Skeletal muscle tissue (tissue), 4 donors: ENCODE measurements around the gene HOXD8. TPM values are rescaled to one million over a fixed set of nuclear protein-coding genes. Genes with fewer than 3 reads are reported as not detected.

Experiments
- H3K27ac ChIP-seq: one replicate; pipeline ENCODE4 v1.7.0; 2013; ENCODE audit warnings: mild to moderate bottlenecking, low read depth, low read length, inconsistent platforms
- H3K27me3 ChIP-seq, 3 donors: one replicate each; pipeline ENCODE4 v1.7.0; 2013; ENCODE audit warnings: low read length in 3 of 3; ENCODE audit not compliant: control insufficient read depth in 3 of 3, insufficient read depth in 3 of 3
- H3K36me3 ChIP-seq, 3 donors: one replicate each; pipeline ENCODE4 v1.7.0; 2013; ENCODE audit warnings: low read length in 3 of 3; ENCODE audit not compliant: control insufficient read depth in 3 of 3, insufficient read depth in 3 of 3
- H3K4me1 ChIP-seq, 3 donors: one replicate each; pipeline ENCODE4 v1.7.0; 2013; ENCODE audit warnings: low read length in 3 of 3, mild to moderate bottlenecking in 3 of 3; ENCODE audit not compliant: control insufficient read depth in 3 of 3, insufficient read depth in 3 of 3
- H3K4me3 ChIP-seq, 3 donors: one replicate each; pipeline ENCODE4 v1.7.0; 2013; ENCODE audit warnings: low read length in 3 of 3
- H3K9ac ChIP-seq, 3 donors: one replicate each; pipeline ENCODE4 v1.7.0; 2013; ENCODE audit warnings: low read length in 3 of 3, mild to moderate bottlenecking in 3 of 3, moderate library complexity in 2 of 3, low read depth in 1 of 3
- H3K9me3 ChIP-seq, 3 donors: one replicate each; pipeline ENCODE4 v1.7.0; 2013; ENCODE audit warnings: low read length in 3 of 3; ENCODE audit not compliant: control insufficient read depth in 3 of 3
- total RNA-seq: library from RNA; depleted of rRNA; stranded (reverse); fragments of >200 nt; gene quantifications from one replicate; pipeline ENCODE4 v1.2.3, GENCODE V29; 2014
- donor health status: Osteomylitis.

Gene HOXD8
- total RNA-seq, 1 donor from 2014 or later = 18.8 TPM

DNA sequence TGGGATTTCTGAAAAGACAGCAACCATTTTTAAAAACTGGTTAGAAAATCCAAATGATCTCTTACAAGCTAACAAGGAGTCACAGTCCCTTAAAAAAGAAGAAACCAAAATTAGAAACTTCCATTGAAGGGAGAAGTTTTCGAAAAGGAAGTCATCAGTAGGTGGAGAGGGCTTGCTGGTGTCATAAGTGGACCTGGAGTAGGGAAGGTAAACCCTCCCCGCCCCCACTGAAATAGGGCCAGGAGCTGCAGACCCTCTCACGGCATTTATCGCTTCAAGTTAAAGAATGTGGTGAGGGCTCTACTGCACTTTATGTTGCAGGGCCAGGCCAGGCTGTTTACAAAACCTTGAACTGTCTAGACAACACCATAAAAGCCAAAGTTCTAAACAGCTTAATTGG is 19.6 kb upstream of the HOXD8 start:
- Histone ChIP-seq H3K4me3 (no peak overlapping the region), H3K36me3 (no peaks in the 10 kb centered on the region), H3K4me1 (peaks cover 8 to 15% (median 9%) of the 10 kb centered on the region in 3 donors), H3K9me3 (no peaks in the 10 kb centered on the region), H3K9ac (no peak overlapping the region), H3K27ac (no peak overlapping the region), H3K27me3 (peaks cover 90 to 93% (median 90%) of the 10 kb centered on the region in 3 donors)

DNA sequence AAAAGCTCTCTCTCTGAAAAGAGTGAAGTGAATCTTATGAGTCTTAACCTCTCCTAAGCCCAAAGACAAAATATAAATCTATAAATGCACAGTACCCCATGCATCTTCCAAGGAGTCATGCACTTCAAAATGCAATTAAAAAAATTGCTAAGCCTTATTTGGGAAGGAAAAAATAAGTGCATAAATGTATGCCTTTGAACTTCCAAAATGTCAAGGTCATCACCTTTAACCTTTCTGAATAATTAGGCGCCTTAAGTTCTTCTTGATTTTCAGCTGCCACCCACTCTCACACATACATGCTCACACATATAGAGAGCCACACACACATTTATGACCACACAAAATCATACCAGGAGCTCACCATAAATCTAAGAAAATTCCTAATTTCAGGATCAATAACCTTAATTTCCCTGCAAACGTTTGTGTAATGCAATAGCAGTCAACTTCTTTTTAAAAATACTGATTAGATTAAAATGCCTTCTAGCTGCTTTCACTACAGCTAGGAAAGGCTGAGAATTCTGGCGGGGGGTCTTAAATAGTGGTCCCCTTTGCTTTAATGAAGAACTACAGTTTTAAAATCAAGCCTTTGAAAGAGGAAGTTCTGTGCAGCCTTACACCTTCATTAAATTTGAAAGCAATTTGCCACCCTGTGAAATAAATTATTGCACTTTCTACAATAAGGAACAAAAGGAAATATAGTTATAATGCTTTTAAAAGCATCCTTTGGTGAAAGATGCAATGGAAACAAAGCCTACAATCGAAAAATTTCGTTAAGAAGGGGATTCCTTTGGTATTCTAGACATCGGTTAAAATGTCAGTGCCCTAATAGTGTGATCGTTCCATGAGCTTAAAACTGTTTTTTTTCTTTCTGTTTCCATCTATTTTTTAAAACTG is 18.8 kb upstream of the HOXD8 start:
- H3K27me3 ChIP-seq = peaks cover 89 to 92% (median 90%) of the 10 kb centered on the region in 3 donors
- H3K4me3 ChIP-seq = no peak overlapping the region
- H3K9me3 ChIP-seq = no peaks in the 10 kb centered on the region
- H3K36me3 ChIP-seq = no peaks in the 10 kb centered on the region
- H3K9ac ChIP-seq = no peak overlapping the region
- H3K4me1 ChIP-seq = peaks cover 8 to 13% (median 9%) of the 10 kb centered on the region in 3 donors
- H3K27ac ChIP-seq = no peak overlapping the region

DNA sequence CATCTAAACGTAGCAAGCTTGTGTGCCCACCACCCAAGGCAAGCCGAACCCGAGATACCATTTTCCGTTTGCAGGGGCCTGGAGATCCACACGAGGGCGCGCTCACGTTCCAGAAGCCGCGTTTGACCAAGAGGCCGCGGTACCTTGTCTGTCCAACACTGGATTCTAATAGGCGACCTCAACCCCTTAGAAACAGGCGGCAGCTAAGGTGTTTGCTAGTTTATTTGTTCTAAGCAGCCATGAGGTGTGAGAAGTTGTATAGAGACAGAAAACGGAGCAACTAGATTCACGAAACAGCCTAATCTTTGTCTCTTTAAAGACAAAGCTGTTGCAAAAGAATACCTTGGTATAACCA is 18.2 kb upstream of the HOXD8 start:
- no peak overlapping the region for H3K9ac ChIP-seq
- no peaks in the 10 kb centered on the region for H3K36me3 ChIP-seq
- peaks cover 89 to 92% (median 90%) of the 10 kb centered on the region in 3 donors for H3K27me3 ChIP-seq
- peaks cover 8 to 9% (median 8%) of the 10 kb centered on the region in 3 donors for H3K4me1 ChIP-seq
- no peak overlapping the region for H3K27ac ChIP-seq
- no peak overlapping the region for H3K4me3 ChIP-seq
- no peaks in the 10 kb centered on the region for H3K9me3 ChIP-seq

DNA sequence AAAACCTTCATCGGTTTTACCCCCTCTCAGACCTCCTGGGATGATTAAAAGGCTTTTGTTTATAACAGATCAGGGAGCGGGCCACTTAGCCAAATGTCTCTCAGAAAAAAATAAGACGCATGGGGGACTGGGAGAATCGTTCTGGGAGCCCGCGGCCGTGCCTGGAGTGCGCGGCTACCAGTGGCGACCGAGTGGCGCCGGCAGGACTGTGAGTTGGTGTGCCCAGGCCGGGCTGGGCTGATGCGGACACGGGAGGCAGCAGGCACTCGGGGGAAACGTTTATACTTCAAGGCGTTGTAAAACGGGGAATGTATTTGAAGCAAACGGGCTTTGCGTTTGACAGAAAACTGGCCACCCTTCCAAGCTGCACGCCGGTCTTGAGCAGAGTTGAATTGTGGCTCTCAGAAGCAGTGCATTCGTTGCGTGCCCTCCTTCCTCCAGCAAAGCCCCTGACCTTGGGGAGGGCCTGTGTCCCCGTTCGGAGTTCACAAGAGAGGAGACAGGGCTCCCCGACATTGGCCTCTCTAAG is 17.6 kb upstream of the HOXD8 start:
- Histone ChIP-seq H3K9me3 (no peaks in the 10 kb centered on the region), H3K9ac (no peak overlapping the region), H3K36me3 (no peaks in the 10 kb centered on the region), H3K27me3 (peaks cover 90 to 92% (median 92%) of the 10 kb centered on the region in 3 donors), H3K4me1 (peaks cover 4 to 11% (median 6%) of the 10 kb centered on the region in 3 donors), H3K4me3 (no peak overlapping the region), H3K27ac (no peak overlapping the region)

DNA sequence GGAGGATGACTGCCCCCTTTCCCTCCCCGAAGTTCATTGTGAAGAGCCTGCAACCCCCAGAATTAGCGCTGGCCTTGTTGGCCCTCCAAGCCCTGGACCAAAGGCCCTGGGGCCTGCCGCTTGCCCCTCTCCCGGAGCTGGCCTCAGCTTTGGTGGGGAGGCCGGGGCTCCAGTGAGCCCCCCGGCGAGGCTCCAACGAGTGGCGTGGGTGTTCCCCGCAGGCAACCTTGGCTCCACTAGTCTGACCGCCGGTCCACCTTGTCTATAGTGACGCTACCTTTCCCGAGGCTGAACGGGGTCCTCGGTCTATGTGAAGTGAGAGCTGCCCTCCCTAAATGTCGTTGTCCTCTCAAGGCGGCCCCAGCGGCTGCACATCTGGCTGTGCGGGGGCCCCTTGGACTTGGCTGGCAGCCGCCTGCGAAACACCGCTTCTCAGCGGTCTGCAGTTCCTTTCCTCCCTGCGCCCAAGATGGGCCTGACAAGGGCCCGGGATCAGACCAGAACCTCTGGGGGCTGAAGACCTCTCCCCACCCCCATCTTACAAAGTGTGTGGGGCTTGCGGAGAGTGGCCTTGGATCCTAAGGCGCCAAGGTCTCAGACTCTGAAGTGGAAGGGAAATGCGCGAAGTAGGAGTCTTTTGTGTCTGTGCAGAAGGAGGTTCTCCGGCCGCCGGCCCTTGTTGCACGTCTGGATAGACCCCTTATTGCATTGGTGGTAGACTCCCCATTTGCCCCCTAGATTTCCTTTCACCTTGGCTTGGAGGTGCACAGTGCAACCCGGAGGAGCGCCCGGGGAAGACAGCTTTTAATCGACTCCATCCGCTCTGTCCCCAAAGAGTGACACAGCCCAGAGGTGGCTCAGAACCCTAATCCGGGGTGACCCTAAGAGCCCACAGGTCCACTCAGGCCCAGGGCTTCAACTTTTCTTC is 16.9 kb upstream of the HOXD8 start:
- no peaks in the 10 kb centered on the region for H3K9me3 ChIP-seq
- peaks cover 2 to 10% (median 4%) of the 10 kb centered on the region in 3 donors for H3K4me1 ChIP-seq
- no peaks in the 10 kb centered on the region for H3K36me3 ChIP-seq
- no peak overlapping the region for H3K9ac ChIP-seq
- H3K4me3 ChIP-seq = no peak overlapping the region
- peaks cover 93 to 95% (median 94%) of the 10 kb centered on the region in 3 donors for H3K27me3 ChIP-seq
- no peak overlapping the region for H3K27ac ChIP-seq

DNA sequence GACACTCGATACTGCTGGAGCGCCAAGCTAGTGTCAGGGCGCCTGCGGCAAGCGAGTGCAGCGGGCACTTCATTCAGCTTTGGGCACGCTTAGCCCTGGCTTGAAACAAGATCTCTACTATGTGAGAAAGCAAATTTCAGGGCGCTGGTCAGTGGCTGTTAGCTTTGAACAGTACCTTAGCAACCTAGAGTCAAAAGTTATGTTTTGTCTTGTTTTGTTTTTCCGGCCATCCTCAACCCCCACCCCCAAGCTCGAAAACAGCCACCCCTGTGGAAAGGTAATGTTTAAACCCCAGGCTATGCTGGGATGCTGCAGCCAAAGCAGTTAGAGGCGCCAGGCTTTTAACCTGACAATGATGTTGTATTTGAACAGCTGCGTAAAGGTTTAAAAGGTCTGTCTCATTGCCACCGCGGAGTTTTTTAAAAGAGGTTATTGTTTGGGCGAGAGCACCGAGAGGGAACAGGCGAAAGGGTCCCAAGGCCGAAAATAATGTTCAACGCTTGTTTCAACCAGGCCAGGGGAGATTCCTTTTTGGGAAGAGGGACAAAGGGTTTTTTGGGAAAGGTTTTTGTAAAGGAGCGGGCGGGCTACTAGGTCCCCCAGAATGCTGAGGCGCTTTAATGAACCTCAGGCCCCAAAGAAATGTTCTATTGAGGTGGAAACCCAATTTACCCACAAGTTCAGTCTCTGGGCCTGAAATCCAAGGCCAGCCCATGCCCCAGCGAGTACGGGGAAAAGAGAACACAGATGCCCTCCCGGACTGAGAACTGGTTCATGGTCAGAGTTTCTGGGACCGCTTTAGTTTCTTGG is 15.2 kb upstream of the HOXD8 start:
- Histone ChIP-seq H3K27ac (no peak overlapping the region), H3K4me3 (no peak overlapping the region), H3K36me3 (no peaks in the 10 kb centered on the region), H3K4me1 (peaks cover 6 to 9% (median 8%) of the 10 kb centered on the region in 3 donors), H3K9ac (no peak overlapping the region), H3K27me3 (peaks cover 95 to 97% (median 95%) of the 10 kb centered on the region in 3 donors), H3K9me3 (no peaks in the 10 kb centered on the region)

DNA sequence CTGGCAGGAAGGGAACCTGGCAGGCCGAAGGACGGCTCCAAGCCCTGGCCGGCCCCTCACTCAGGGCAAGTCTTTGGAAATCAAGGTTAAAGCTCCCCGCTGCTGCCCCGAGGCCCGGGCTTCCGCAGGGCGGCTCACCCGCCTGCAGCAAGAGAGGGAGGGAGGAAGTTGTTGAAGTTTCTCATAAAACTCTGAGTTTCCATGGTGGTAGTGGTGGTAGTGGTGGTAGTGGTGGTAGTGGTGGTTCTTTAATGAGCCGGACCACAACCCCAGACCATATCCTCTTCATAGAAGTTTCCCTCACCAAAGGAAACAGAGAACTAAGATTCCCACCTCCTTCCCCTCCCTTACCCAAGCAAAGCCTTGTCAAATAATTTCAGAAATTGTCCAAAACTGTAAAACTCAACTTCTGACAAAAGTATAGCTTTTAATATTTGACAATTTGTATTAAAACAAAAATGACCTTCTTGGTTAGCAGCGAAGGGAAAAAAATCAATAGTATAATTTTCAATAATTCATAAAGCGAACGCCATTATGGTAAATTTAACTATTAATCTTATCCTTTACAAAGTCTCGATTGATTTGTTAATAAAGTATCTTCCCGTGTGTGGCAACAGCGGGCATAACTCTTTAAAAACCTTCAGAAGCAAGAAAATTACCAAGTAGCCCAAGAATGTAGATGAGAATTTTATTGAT is 14.4 kb upstream of the HOXD8 start:
- Histone ChIP-seq H3K9me3 (no peaks in the 10 kb centered on the region), H3K9ac (no peak overlapping the region), H3K27me3 (peaks cover 93 to 97% (median 94%) of the 10 kb centered on the region in 3 donors), H3K4me1 (peaks cover 6 to 9% (median 8%) of the 10 kb centered on the region in 3 donors), H3K4me3 (no peak overlapping the region), H3K27ac (no peak overlapping the region), H3K36me3 (no peaks in the 10 kb centered on the region)

DNA sequence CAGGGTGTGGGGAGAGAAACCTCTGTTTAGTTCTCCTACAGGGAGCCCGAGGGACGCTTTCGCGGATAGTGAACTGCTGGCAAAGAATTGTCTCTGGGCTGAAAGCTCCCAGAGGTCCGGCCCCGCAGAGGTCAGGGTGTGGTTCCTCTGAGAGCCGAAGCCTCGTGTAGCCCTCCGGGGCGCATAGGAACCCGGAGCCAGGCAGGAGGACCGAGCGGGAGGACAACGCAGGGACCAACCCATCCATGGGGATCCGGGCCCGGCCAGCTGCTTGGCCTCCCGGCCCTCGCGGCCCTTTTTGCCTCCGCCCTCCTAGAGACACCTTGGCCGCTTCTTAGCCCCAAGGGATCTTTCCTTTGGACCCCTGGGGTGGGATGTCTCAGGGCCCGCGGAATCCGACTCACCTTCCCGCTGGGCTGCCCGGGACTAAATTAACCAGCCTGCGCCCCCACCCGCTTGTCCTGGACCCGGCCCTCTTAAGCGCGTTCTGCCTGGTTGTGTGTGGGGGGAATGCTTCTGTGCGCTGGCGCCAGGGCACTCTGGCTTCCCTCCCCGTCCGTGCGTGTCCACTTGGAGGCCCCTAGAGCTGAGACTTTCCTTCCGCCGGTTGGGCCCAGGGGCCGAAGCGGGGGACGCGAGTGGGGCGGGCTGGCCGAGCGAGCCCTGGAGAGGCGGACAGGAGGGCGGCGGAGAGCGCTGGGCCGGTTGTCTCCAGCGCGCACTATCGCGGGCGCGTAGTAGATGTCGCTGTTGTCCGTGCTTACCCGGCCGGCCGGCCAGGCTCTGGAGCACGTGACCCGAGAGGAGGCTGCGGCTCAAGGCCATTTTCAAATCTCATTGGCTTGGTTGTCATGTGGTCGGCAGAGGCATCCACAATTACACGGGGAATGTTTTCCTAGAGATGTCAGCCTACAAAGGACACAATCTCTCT is 13.4 kb upstream of the HOXD8 start, which contains the start of gene HOXD10:
Gene HOXD10 (plus strand): TSS at position 896 of the 931 bp plus-strand sequence. CDS start 56 bp downstream, outside the sequence.
- Histone ChIP-seq H3K27me3 (peaks cover 93 to 97% (median 94%) of the 10 kb centered on the region in 3 donors), H3K9me3 (no peaks in the 10 kb centered on the region), H3K4me1 (peaks cover 6 to 9% (median 8%) of the 10 kb centered on the region in 3 donors), H3K4me3 (peak within 1 kb of the TSS; percentile 7 to 56 (median 32)), H3K36me3 (no peaks in the 10 kb centered on the region), H3K9ac (peak within 1 kb of the TSS in 2 of 3 donors; percentile 32 to 40), H3K27ac (peak within 1 kb of the TSS; percentile 30)
